Measurements from ENCODE around the gene ATXN7L1.

GRCh38 chr7:105831824-105832535, 44.4 kb downstream of the ATXN7L1 start:
- no peak for TF ChIP-seq YY1 (tag by site-specific recombination; IDR thresholded peaks at IDR 0.05)
- no peak for TF ChIP-seq SP2 (tag by site-specific recombination; IDR thresholded peaks at IDR 0.05)
- no peak for TF ChIP-seq ZNF223 (tag by site-specific recombination; IDR thresholded peaks at IDR 0.05)
- TF ChIP-seq CTCF (tag by site-specific recombination; IDR thresholded peaks at IDR 0.05) = no peak

Data from HEK293 (cell line).